ENCODE results near the gene SAP130. TPM values are rescaled to one million over a fixed set of nuclear protein-coding genes. Genes with fewer than 3 reads are reported as not detected.

SAP130 gene
- total RNA-seq, 1 experiment from 2014 or later = 18.8 TPM

DNA sequence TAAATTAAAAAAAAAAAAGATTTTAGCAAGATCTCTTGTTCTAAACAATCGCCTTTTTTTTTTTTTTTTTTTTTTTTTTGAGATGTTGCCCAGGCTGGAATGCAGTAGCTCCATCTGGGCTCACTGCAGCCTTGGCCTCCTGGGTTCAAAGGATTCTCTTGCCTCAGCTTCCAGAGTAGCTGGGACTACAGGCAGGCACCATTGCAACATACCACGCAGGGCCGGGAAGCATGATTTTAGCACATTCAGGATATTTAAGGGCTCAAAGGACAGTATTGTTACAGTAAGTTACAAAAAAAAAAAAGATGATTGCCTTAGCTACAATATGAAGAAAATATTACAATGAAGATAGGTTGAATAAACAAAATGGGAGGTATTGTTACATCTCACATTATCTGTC lies 29.5 kb upstream of the SAP130 start:
- ChIA-PET POLR2A (no interaction called here), CTCF (interaction anchor here (0.6 to 0.7 kb wide), 2 partner anchors 8 to 101 kb away, joined by 3 to 4 read pairs; no protein-coding TSS in a partner anchor)
- Mint-ChIP-seq H3K4me1 (ENCODE audit: insufficient read depth, unreplicated experiment) (no peaks in the 10 kb centered on the region), H3K4me3 (ENCODE audit: unreplicated experiment) (no peak overlapping the region), H3K36me3 (ENCODE audit: insufficient read depth, unreplicated experiment) (no peaks in the 10 kb centered on the region), H3K9me3 (ENCODE audit: unreplicated experiment) (no peaks in the 10 kb centered on the region), H3K27me3 (ENCODE audit: insufficient read depth, unreplicated experiment) (peaks cover 8% of the 10 kb centered on the region), H3K27ac (ENCODE audit: low read depth, unreplicated experiment) (no peak overlapping the region)
- no TSS peak for BruUV-seq (replicated peaks)
- intact Hi-C loops (cut with micrococcal nuclease) = no loop called here
- TF ChIP-seq, protein P1, sequence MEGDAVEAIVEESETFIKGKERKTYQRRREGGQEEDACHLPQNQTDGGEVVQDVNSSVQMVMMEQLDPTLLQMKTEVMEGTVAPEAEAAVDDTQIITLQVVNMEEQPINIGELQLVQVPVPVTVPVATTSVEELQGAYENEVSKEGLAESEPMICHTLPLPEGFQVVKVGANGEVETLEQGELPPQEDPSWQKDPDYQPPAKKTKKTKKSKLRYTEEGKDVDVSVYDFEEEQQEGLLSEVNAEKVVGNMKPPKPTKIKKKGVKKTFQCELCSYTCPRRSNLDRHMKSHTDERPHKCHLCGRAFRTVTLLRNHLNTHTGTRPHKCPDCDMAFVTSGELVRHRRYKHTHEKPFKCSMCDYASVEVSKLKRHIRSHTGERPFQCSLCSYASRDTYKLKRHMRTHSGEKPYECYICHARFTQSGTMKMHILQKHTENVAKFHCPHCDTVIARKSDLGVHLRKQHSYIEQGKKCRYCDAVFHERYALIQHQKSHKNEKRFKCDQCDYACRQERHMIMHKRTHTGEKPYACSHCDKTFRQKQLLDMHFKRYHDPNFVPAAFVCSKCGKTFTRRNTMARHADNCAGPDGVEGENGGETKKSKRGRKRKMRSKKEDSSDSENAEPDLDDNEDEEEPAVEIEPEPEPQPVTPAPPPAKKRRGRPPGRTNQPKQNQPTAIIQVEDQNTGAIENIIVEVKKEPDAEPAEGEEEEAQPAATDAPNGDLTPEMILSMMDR (IDR thresholded peaks at IDR 0.05; ENCODE audit: unreplicated experiment) = no peak
- DNase-seq (ENCODE audit: unreplicated experiment) = no peak

DNA sequence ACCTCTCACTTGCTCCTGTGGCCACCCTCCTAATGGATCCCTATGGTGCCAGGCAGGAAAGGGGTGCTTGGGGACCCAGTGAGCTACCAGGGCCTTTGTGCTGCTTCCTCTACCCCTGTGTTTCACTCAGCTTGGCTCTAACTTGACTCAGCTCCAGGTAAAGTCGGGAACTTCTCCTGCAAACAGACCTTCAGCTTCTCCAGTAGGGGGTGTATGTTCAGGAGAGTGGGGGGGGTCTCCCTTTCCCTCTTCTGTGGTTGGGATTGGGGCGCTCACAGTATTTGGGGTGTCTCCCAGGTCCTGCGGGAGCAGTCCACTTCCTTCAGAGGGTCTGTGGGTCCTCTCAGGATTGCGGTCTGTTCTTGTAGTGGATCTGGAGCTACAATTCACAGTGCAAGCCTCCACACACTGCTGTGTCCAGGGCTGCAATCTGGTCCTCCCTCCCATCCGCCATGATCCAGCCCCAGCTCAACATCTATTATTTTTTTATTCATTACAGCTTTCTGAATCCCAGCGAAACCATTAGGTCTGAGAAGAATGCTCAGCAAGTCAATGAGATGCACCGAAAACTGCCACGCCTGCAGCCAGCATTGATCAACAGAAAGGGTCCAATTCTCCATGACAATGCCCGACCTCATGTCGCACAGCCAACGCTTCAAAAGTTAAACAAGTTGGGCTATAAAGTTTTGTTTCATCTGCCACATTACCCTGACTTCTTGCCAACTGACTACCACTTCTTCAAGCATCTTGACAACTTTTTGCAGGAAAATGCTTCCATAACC lies 26.4 kb upstream of the SAP130 start:
- no TSS peak for BruUV-seq (replicated peaks)
- ChIA-PET CTCF (interaction anchor here (1.0 to 1.7 kb wide), 4 partner anchors 8 to 34 kb away, joined by 3 to 7 read pairs (median 4); no protein-coding TSS in a partner anchor), POLR2A (no interaction called here)
- intact Hi-C loops (cut with micrococcal nuclease) = no loop called here
- no peaks in the 10 kb centered on the region for H3K4me1 Mint-ChIP-seq (ENCODE audit: insufficient read depth, unreplicated experiment)
- no peak overlapping the region for H3K27ac Mint-ChIP-seq (ENCODE audit: low read depth, unreplicated experiment)
- TF ChIP-seq, protein P1 (IDR thresholded peaks at IDR 0.05; ENCODE audit: unreplicated experiment) = no peak
- H3K9me3 Mint-ChIP-seq (ENCODE audit: unreplicated experiment) = peaks cover 9% of the 10 kb centered on the region
- H3K36me3 Mint-ChIP-seq (ENCODE audit: insufficient read depth, unreplicated experiment) = no peaks in the 10 kb centered on the region
- H3K27me3 Mint-ChIP-seq (ENCODE audit: insufficient read depth, unreplicated experiment) = peaks cover 36% of the 10 kb centered on the region
- no peak overlapping the region for H3K4me3 Mint-ChIP-seq (ENCODE audit: unreplicated experiment)
- DNase-seq (ENCODE audit: unreplicated experiment) = no peak

GRCh38 chr2:128053331-128053730 lies 25.5 kb upstream of the SAP130 start:
- Mint-ChIP-seq H3K27ac (ENCODE audit: low read depth, unreplicated experiment) (no peak overlapping the region), H3K36me3 (ENCODE audit: insufficient read depth, unreplicated experiment) (no peaks in the 10 kb centered on the region), H3K4me3 (ENCODE audit: unreplicated experiment) (no peak overlapping the region), H3K4me1 (ENCODE audit: insufficient read depth, unreplicated experiment) (no peaks in the 10 kb centered on the region), H3K9me3 (ENCODE audit: unreplicated experiment) (peaks cover 9% of the 10 kb centered on the region), H3K27me3 (ENCODE audit: insufficient read depth, unreplicated experiment) (peaks cover 36% of the 10 kb centered on the region)
- no TSS peak for BruUV-seq (replicated peaks)
- CTCF ChIA-PET = interaction anchor here (0.8 to 1.7 kb wide), 3 partner anchors 11 to 651 kb away, joined by 3 to 7 read pairs (median 4); no protein-coding TSS in a partner anchor
- TF ChIP-seq, protein P1 (IDR thresholded peaks at IDR 0.05; ENCODE audit: unreplicated experiment) = no peak
- POLR2A ChIA-PET = no interaction called here
- DNase-seq (ENCODE audit: unreplicated experiment) = no peak
- intact Hi-C loops (cut with micrococcal nuclease) = no loop called here

- POLR2A ChIA-PET = interaction anchor here (1.0 kb wide), 1 partner anchor 48 kb away, joined by 3 read pairs; the partner anchor contains the start of gene UGGT1
- intact Hi-C loops (cut with micrococcal nuclease) = no loop called here
- Mint-ChIP-seq H3K27ac (ENCODE audit: low read depth, unreplicated experiment) (no peak overlapping the region), H3K36me3 (ENCODE audit: insufficient read depth, unreplicated experiment) (no peaks in the 10 kb centered on the region), H3K9me3 (ENCODE audit: unreplicated experiment) (peaks cover 21% of the 10 kb centered on the region), H3K4me3 (ENCODE audit: unreplicated experiment) (no peak overlapping the region), H3K4me1 (ENCODE audit: insufficient read depth, unreplicated experiment) (no peaks in the 10 kb centered on the region), H3K27me3 (ENCODE audit: insufficient read depth, unreplicated experiment) (peaks cover 14% of the 10 kb centered on the region)
- no peak for DNase-seq (ENCODE audit: unreplicated experiment)
- TF ChIP-seq, protein P1 (IDR thresholded peaks at IDR 0.05; ENCODE audit: unreplicated experiment) = no peak
- BruUV-seq (replicated peaks) = no TSS peak
- CTCF ChIA-PET = interaction anchor here (1.1 to 2.7 kb wide), 2 partner anchors 21 to 23 kb away, joined by 4 to 7 read pairs; no protein-coding TSS in a partner anchor
Observed at GRCh38 chr2:128043041-128043440, 15.2 kb upstream of the SAP130 start.

Measured in MCF 10A (cell line).